GM23338 (cell line): Measurements from ENCODE around the gene DNAJC5G. TPM values are rescaled to one million over a fixed set of nuclear protein-coding genes. Genes with fewer than 3 reads are reported as not detected.

Experiments used
- ATAC-seq: fragments of 200-7000 bp; cut with Tn5 transposase; 3 replicates; pipeline ENCODE4 v1.9.1; 2020
- DNase-seq: peaks from one replicate; pipeline ENCODE4 v3.0.0-alpha.2; 2015; ENCODE audit warnings: low spot score
- H2AFZ ChIP-seq: fragments of 200-600 bp; sonication (generic); 2 replicates; pipeline ENCODE4 v1.8.0; 2016; ENCODE audit warnings: antibody characterized with exemption, mild to moderate bottlenecking, moderate library complexity
- H3F3A ChIP-seq: fragments of 200-600 bp; sonication (generic); replicated peaks from 2 replicates; pipeline ENCODE4 v1.8.0; 2017; ENCODE audit warnings: antibody characterized with exemption, mixed run types, low read depth
- H3K27ac ChIP-seq: fragments of 200-600 bp; sonication (generic); 2 replicates; pipeline ENCODE4 v1.6.1; 2016; ENCODE audit warnings: low read depth
- H3K27me3 ChIP-seq: fragments of 200-600 bp; sonication (generic); 2 replicates; pipeline ENCODE4 v1.8.0; 2016; ENCODE audit warnings: mild to moderate bottlenecking, mixed run types, moderate library complexity; ENCODE audit not compliant: insufficient read depth
- H3K36me3 ChIP-seq: fragments of 200-600 bp; sonication (generic); 2 replicates; pipeline ENCODE4 v1.8.0; 2016; ENCODE audit warnings: mild to moderate bottlenecking; ENCODE audit not compliant: insufficient read depth
- H3K4me1 ChIP-seq: fragments of 200-600 bp; sonication (generic); 2 replicates; pipeline ENCODE4 v1.8.0; 2016; ENCODE audit warnings: mild to moderate bottlenecking, moderate library complexity; ENCODE audit not compliant: insufficient read depth
- H3K4me2 ChIP-seq: fragments of 200-600 bp; sonication (generic); 2 replicates; pipeline ENCODE4 v1.7.1; 2017; ENCODE audit warnings: mixed run types
- H3K4me3 ChIP-seq: fragments of 200-600 bp; sonication (generic); 2 replicates; pipeline ENCODE4 v1.6.1; 2016; ENCODE audit warnings: mixed run types
- H3K79me2 ChIP-seq: fragments of 200-600 bp; sonication (generic); replicated peaks from 2 replicates; pipeline ENCODE4 v1.8.0; 2017; ENCODE audit warnings: mild to moderate bottlenecking; ENCODE audit not compliant: insufficient read depth
- H3K9me2 ChIP-seq: fragments of 200-600 bp; sonication (generic); 2 replicates; pipeline ENCODE4 v1.8.0; 2017; ENCODE audit not compliant: insufficient read depth
- H4K20me1 ChIP-seq: fragments of 200-600 bp; sonication (generic); replicated peaks from 2 replicates; pipeline ENCODE4 v1.8.0; 2017; ENCODE audit warnings: mild to moderate bottlenecking; ENCODE audit not compliant: insufficient read depth
- H3K27ac Mint-ChIP-seq: 2 replicates; pipeline ENCODE4 v1.8.0; 2020; ENCODE audit warnings: inconsistent platforms, mild to moderate bottlenecking, moderate library complexity, mixed read lengths
- H3K27me3 Mint-ChIP-seq: 3 replicates; pipeline ENCODE4 v1.8.0; 2022; ENCODE audit warnings: low read depth, mild to moderate bottlenecking, moderate library complexity, mixed read lengths, inconsistent platforms; ENCODE audit not compliant: insufficient read depth, poor library complexity
- H3K36me3 Mint-ChIP-seq: 3 replicates; pipeline ENCODE4 v1.8.0; 2021; ENCODE audit warnings: low read depth, mild to moderate bottlenecking, inconsistent platforms, moderate library complexity, mixed read lengths
- H3K4me1 Mint-ChIP-seq: 3 replicates; pipeline ENCODE4 v1.8.0; 2020; ENCODE audit warnings: mild to moderate bottlenecking, inconsistent platforms, mixed read lengths
- H3K4me3 Mint-ChIP-seq: 3 replicates; pipeline ENCODE4 v1.8.0; 2021; ENCODE audit warnings: moderate library complexity, mild to moderate bottlenecking, inconsistent platforms, mixed read lengths
- H3K9me3 Mint-ChIP-seq: 3 replicates; pipeline ENCODE4 v1.8.0; 2020; ENCODE audit warnings: moderate library complexity, mild to moderate bottlenecking, inconsistent platforms, mixed read lengths
- CREB1 ChIP-seq: fragments of 250-450 bp; sonication (Bioruptor Pico); IDR thresholded peaks from 2 replicates; pipeline ENCODE4 v1.5.0; 2020; ENCODE audit warnings: low read depth, mild to moderate bottlenecking, moderate library complexity
- JUNB ChIP-seq: IDR thresholded peaks from one replicate; pipeline ENCODE4 v1.6.1; 2016; ENCODE audit warnings: antibody characterized with exemption; ENCODE audit not compliant: unreplicated experiment
- ZNF114 ChIP-seq: fragments of 250-450 bp; sonication (Bioruptor Pico); IDR thresholded peaks from 2 replicates; pipeline ENCODE4 v1.5.0; 2020; ENCODE audit warnings: mild to moderate bottlenecking, moderate library complexity
- ZNF331 ChIP-seq: fragments of 250-450 bp; sonication (Bioruptor Pico); IDR thresholded peaks from 2 replicates; pipeline ENCODE4 v1.5.0; 2020; ENCODE audit warnings: low read depth, mild to moderate bottlenecking, moderate library complexity
- polyA plus RNA-seq: library from polyadenylated mRNA; unstranded; fragments of >200 nt; fragmentation: Nextera tagmentation; extraction: Ambion mirVana; gene quantifications from 2 replicates; pipeline ENCODE4 v1.2.1, GENCODE V29; 2016
- total RNA-seq: library from RNA; depleted of rRNA; stranded (reverse); fragments of >200 nt; shearing (Covaris generic); gene quantifications from 2 replicates; pipeline ENCODE4 v1.2.3, GENCODE V29; 2014
- TF ChIP-seq, protein P1 (sequence below): IDR thresholded peaks from 2 replicates; pipeline ENCODE4 v1.6.1; 2016; ENCODE audit warnings: antibody characterized with exemption
- TF ChIP-seq, protein P2 (sequence below): fragments of 250-450 bp; sonication (Bioruptor Pico); IDR thresholded peaks from 2 replicates; pipeline ENCODE4 v1.5.0; 2020; ENCODE audit warnings: mild to moderate bottlenecking, moderate library complexity

The DNAJC5G gene
- total and polyA plus RNA-seq, 2 experiments from 2014 or later: 0.59 TPM; not detected in 1

DNA sequence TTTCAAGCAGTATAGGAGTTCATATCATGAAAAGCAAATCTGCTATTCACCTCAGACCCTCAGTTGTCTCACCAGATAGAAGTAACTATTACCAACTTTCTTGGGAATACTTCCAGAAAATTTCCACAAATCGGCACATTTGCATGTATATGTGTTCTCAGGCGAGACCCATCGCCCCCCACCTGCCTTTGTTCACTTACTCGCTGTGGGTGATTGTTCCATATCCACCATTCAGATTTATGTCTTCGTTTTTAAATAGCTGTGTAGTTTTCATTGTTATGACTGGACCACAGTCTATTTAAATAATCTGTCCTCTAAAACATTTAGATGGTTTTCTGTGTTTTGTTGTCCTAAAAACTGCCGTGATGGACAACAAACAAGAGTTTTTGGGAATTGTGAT, 10.2 kb downstream of the DNAJC5G start:
- H3K27me3 ChIP-seq: no peaks in the 10 kb centered on the region
- peaks cover 13% of the 10 kb centered on the region for H3F3A ChIP-seq
- no peaks in the 10 kb centered on the region for H3K79me2 ChIP-seq
- Mint-ChIP-seq H3K4me3 (no peak overlapping the region), H3K27me3 (peaks cover 17% of the 10 kb centered on the region), H3K9me3 (no peaks in the 10 kb centered on the region), H3K27ac (no peak overlapping the region), H3K36me3 (no peaks in the 10 kb centered on the region), H3K4me1 (peaks cover 43% of the 10 kb centered on the region)
- H3K4me2 ChIP-seq: no peak overlapping the region
- no peaks in the 10 kb centered on the region for H4K20me1 ChIP-seq
- no peak overlapping the region for H3K27ac ChIP-seq
- peaks cover 4% of the 10 kb centered on the region; the same call in 1 of the 2 replicates for H3K9me2 ChIP-seq
- no peak overlapping the region for H3K4me3 ChIP-seq
- H3K4me1 ChIP-seq: peaks cover 27% of the 10 kb centered on the region
- H2AFZ ChIP-seq: no peak overlapping the region
- no peak for ATAC-seq
- H3K36me3 ChIP-seq: no peaks in the 10 kb centered on the region
- no peak for DNase-seq
- TF ChIP-seq CREB1 (CRISPR knock-in tag) (no peak), ZNF114 (CRISPR knock-in tag) (no peak), ZNF331 (CRISPR knock-in tag) (no peak), JUNB (no peak)
- TF ChIP-seq, protein P1, sequence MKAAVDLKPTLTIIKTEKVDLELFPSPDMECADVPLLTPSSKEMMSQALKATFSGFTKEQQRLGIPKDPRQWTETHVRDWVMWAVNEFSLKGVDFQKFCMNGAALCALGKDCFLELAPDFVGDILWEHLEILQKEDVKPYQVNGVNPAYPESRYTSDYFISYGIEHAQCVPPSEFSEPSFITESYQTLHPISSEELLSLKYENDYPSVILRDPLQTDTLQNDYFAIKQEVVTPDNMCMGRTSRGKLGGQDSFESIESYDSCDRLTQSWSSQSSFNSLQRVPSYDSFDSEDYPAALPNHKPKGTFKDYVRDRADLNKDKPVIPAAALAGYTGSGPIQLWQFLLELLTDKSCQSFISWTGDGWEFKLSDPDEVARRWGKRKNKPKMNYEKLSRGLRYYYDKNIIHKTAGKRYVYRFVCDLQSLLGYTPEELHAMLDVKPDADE: no peak
- TF ChIP-seq, protein P2, sequence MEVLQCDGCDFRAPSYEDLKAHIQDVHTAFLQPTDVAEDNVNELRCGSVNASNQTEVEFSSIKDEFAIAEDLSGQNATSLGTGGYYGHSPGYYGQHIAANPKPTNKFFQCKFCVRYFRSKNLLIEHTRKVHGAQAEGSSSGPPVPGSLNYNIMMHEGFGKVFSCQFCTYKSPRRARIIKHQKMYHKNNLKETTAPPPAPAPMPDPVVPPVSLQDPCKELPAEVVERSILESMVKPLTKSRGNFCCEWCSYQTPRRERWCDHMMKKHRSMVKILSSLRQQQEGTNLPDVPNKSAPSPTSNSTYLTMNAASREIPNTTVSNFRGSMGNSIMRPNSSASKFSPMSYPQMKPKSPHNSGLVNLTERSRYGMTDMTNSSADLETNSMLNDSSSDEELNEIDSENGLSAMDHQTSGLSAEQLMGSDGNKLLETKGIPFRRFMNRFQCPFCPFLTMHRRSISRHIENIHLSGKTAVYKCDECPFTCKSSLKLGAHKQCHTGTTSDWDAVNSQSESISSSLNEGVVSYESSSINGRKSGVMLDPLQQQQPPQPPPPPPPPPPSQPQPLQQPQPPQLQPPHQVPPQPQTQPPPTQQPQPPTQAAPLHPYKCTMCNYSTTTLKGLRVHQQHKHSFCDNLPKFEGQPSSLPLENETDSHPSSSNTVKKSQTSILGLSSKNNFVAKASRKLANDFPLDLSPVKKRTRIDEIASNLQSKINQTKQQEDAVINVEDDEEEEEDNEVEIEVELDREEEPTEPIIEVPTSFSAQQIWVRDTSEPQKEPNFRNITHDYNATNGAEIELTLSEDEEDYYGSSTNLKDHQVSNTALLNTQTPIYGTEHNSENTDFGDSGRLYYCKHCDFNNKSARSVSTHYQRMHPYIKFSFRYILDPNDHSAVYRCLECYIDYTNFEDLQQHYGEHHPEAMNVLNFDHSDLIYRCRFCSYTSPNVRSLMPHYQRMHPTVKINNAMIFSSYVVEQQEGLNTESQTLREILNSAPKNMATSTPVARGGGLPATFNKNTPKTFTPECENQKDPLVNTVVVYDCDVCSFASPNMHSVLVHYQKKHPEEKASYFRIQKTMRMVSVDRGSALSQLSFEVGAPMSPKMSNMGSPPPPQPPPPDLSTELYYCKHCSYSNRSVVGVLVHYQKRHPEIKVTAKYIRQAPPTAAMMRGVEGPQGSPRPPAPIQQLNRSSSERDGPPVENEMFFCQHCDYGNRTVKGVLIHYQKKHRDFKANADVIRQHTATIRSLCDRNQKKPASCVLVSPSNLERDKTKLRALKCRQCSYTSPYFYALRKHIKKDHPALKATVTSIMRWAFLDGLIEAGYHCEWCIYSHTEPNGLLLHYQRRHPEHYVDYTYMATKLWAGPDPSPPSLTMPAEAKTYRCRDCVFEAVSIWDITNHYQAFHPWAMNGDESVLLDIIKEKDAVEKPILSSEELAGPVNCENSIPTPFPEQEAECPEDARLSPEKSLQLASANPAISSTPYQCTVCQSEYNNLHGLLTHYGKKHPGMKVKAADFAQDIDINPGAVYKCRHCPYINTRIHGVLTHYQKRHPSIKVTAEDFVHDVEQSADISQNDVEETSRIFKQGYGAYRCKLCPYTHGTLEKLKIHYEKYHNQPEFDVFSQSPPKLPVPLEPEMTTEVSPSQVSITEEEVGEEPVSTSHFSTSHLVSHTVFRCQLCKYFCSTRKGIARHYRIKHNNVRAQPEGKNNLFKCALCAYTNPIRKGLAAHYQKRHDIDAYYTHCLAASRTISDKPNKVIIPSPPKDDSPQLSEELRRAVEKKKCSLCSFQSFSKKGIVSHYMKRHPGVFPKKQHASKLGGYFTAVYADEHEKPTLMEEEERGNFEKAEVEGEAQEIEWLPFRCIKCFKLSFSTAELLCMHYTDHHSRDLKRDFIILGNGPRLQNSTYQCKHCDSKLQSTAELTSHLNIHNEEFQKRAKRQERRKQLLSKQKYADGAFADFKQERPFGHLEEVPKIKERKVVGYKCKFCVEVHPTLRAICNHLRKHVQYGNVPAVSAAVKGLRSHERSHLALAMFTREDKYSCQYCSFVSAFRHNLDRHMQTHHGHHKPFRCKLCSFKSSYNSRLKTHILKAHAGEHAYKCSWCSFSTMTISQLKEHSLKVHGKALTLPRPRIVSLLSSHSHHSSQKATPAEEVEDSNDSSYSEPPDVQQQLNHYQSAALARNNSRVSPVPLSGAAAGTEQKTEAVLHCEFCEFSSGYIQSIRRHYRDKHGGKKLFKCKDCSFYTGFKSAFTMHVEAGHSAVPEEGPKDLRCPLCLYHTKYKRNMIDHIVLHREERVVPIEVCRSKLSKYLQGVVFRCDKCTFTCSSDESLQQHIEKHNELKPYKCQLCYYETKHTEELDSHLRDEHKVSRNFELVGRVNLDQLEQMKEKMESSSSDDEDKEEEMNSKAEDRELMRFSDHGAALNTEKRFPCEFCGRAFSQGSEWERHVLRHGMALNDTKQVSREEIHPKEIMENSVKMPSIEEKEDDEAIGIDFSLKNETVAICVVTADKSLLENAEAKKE (CRISPR knock-in tag): no peak
